ENCODE results near the gene SDF4. TPM values are rescaled to one million over a fixed set of nuclear protein-coding genes. Genes with fewer than 3 reads are reported as not detected.

SDF4 gene
- total RNA-seq, 2 donors from 2014 or later = 157 to 230 TPM

DNA sequence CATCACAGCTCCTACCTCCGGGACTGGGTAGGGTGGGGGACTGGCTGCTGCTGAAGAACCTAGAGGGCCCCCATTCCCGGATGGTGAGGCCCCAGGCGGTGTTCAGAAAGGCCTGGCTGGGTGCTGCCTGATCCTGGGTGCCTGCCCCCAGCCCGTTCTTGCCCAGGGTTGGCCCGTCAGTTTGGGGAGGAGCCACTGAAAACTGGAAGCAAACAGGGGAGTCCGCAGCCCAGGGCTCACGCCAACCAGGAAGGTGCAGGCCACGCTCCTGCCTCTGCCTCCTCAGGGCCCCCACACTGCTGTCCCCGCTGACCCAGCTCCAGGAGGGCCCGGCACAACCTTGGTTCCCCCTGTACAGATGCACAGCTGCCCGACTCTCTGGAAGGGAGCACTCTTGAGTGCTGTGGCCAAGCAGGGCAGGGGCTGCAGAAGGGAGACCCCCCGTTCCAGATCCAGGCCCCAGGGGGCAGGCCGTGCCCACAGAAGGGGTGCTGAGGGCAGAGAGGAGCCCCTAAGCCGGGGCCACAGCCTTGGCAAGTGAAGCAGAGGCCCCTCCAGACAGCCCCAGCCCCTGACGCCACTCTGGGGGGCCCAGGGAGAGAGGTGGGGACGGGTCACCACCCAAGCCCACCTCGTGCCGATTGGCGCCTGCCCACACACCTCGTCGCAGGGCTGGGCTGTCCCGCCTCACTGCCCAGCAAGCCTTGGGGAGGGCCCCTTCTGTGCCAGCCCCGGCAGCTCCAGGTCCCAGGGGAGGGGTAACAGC, 9.2 kb upstream of the SDF4 start:
- ATAC-seq (ENCODE audit: insufficient number of reproducible peaks, low FRiP score, low read depth) = no peak
- no peak overlapping the region for H3K27ac ChIP-seq
- TF ChIP-seq, protein P1, sequence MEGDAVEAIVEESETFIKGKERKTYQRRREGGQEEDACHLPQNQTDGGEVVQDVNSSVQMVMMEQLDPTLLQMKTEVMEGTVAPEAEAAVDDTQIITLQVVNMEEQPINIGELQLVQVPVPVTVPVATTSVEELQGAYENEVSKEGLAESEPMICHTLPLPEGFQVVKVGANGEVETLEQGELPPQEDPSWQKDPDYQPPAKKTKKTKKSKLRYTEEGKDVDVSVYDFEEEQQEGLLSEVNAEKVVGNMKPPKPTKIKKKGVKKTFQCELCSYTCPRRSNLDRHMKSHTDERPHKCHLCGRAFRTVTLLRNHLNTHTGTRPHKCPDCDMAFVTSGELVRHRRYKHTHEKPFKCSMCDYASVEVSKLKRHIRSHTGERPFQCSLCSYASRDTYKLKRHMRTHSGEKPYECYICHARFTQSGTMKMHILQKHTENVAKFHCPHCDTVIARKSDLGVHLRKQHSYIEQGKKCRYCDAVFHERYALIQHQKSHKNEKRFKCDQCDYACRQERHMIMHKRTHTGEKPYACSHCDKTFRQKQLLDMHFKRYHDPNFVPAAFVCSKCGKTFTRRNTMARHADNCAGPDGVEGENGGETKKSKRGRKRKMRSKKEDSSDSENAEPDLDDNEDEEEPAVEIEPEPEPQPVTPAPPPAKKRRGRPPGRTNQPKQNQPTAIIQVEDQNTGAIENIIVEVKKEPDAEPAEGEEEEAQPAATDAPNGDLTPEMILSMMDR (IDR thresholded peaks at IDR 0.05) = no peak
- H3K27me3 ChIP-seq (replicated peaks; ENCODE audit: insufficient read depth) = no peaks in the 10 kb centered on the region
- H3K4me1 ChIP-seq (ENCODE audit: control insufficient read depth in 1 of 2, low read depth in 2 of 2) = no peaks in the 10 kb centered on the region
- H3K4me3 ChIP-seq = no peak overlapping the region
- H3K36me3 ChIP-seq = no peaks in the 10 kb centered on the region
- DNase-seq (ENCODE audit: low spot score) = no peak
- no peaks in the 10 kb centered on the region for H3K9me3 ChIP-seq

DNA sequence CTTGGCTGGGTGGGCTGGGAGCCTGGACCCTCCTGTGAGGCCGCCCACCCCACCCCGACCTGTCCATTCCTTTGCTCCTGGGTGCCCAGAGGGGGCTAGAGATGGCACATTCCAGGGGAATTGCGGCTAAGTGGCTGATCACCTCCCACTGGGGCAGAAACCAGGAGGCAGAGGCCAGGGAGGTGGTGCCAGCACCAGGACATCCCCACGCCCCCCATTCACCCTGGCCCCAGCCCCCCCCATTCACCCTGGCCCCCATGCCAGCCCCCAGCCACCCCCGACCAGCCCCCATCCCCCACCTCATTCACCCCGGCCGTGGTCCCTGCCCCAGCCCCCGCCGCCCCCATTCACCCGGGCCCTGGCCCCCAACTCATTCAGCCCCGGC, 8.5 kb upstream of the SDF4 start:
- TF ChIP-seq, protein P1 (IDR thresholded peaks at IDR 0.05) = no peak
- no peaks in the 10 kb centered on the region for H3K4me1 ChIP-seq (ENCODE audit: control insufficient read depth in 1 of 2, low read depth in 2 of 2)
- H3K36me3 ChIP-seq = no peaks in the 10 kb centered on the region
- H3K4me3 ChIP-seq = no peak overlapping the region
- no peaks in the 10 kb centered on the region for H3K9me3 ChIP-seq
- no peak for ATAC-seq (ENCODE audit: insufficient number of reproducible peaks, low FRiP score, low read depth)
- DNase-seq (ENCODE audit: low spot score) = no peak
- no peak overlapping the region for H3K27ac ChIP-seq
- no peaks in the 10 kb centered on the region for H3K27me3 ChIP-seq (replicated peaks; ENCODE audit: insufficient read depth)

DNA sequence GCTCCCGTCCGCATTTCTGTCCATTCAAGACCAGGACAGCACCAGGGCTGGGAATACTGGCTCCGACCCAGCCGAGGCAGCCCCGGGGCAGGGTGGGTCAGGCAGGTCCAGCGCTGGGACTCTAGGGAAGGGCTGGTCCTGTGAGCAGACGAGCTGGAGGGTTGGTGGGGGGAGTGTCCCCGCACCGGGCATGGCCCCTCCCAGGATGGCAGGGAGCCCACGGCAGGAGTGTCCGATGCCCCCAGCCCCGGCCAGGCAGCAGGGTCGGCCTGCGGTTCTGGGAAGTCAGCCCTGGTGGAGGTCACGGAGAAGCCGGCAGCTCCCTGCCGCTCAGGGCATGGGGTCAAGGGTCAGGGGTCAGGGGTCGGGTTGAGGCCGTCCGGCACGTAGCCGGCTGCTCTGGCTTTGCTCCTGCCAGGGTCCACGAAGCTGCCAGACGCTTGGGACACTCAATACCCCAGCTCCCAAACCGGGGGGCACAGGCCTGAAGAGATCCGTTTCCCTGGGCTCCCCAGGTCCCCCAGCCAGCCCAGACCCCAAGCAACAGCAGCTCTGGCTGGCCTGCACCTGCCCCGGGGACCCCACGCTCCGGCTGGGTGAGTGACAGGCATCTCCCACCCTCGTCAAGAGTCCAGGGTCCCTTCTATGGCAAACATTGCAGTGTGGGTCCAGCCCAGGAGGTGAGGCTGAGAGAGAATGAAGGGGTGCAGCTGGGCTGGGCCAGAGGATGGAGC, 8.0 kb upstream of the SDF4 start:
- DNase-seq (ENCODE audit: low spot score) (no peak), ATAC-seq (ENCODE audit: insufficient number of reproducible peaks, low FRiP score, low read depth) (no peak)
- no peaks in the 10 kb centered on the region for H3K4me1 ChIP-seq (ENCODE audit: control insufficient read depth in 1 of 2, low read depth in 2 of 2)
- peaks cover 1% of the 10 kb centered on the region for H3K36me3 ChIP-seq
- no peak overlapping the region for H3K4me3 ChIP-seq
- no peaks in the 10 kb centered on the region for H3K27me3 ChIP-seq (replicated peaks; ENCODE audit: insufficient read depth)
- H3K9me3 ChIP-seq = no peaks in the 10 kb centered on the region
- H3K27ac ChIP-seq = no peak overlapping the region
- TF ChIP-seq, protein P1 (IDR thresholded peaks at IDR 0.05) = no peak

DNA sequence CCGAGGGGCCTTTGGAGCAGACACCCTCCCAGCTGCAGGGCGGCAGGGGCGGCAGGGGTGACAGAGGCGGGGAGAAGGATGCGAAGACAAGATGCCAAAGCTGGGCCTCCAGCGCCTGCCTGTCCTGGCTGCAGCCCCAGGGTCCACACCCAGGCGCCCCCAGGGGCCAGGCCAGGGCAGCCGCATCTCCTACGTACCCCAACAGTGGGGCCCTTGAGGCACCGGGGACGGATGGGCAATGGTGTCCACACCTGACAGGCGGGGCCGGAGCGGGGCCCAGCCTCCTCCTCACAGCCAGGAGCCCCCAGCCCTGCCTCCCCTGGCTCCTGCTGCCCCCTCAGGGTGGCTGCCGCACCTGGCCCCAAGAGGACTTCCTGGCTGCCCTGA, 7.4 kb upstream of the SDF4 start:
- H3K27me3 ChIP-seq (replicated peaks; ENCODE audit: insufficient read depth) = no peaks in the 10 kb centered on the region
- DNase-seq (ENCODE audit: low spot score) (no peak), ATAC-seq (ENCODE audit: insufficient number of reproducible peaks, low FRiP score, low read depth) (no peak)
- H3K9me3 ChIP-seq = no peaks in the 10 kb centered on the region
- no peak overlapping the region for H3K4me3 ChIP-seq
- H3K27ac ChIP-seq = no peak overlapping the region
- peaks cover 3% of the 10 kb centered on the region for H3K36me3 ChIP-seq
- TF ChIP-seq, protein P1 (IDR thresholded peaks at IDR 0.05) = no peak
- no peaks in the 10 kb centered on the region for H3K4me1 ChIP-seq (ENCODE audit: control insufficient read depth in 1 of 2, low read depth in 2 of 2)

DNA sequence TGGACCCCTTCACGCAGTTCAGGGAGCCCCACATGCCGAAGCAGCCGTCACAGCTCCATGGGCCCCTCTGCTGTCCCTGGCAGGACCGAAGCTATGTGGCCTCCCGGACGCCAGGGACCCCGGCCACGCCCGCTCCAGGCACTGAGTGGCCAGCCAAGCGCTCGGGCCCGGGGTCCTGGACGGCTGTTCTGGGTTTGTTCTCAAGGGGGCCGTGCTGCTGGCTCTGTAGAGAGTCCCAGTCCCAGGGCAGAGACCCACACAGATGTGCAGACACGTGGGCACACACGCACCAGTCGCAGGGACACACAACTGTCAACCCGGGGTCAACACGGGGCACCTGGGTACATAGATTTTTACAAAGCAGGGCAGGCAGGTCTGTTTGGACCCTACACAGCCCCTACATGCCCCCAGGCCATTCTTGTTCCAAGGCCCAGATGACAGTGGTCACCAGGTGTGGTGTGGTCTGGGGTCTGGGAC, 6.9 kb upstream of the SDF4 start:
- Histone ChIP-seq H3K4me1 (ENCODE audit: control insufficient read depth in 1 of 2, low read depth in 2 of 2) (no peaks in the 10 kb centered on the region), H3K27me3 (replicated peaks; ENCODE audit: insufficient read depth) (no peaks in the 10 kb centered on the region), H3K9me3 (no peaks in the 10 kb centered on the region), H3K4me3 (no peak overlapping the region), H3K36me3 (peaks cover 6% of the 10 kb centered on the region), H3K27ac (no peak overlapping the region)
- TF ChIP-seq, protein P1 (IDR thresholded peaks at IDR 0.05) = no peak
- no peak for DNase-seq (ENCODE audit: low spot score)
- ATAC-seq (ENCODE audit: insufficient number of reproducible peaks, low FRiP score, low read depth) = no peak
